SK-N-MC (cell line): Measurements from ENCODE around the gene CLHC1.

ENCODE experiments used
- EZH2 ChIP-seq: fragments of 200-600 bp; sonication (generic); IDR thresholded peaks from one replicate; pipeline ENCODE4 v1.6.1; 2017; ENCODE audit warnings: antibody characterized with exemption
- FOXP2 ChIP-seq: optimal IDR thresholded peaks from 2 replicates; pipeline ENCODE3; 2011; ENCODE audit warnings: mild to moderate bottlenecking, moderate library complexity; ENCODE audit not compliant: insufficient read depth; ENCODE audit errors: extremely low read length, control extremely low read depth
- POLR2AphosphoS5 ChIP-seq: IDR thresholded peaks from 2 replicates; pipeline ENCODE4 v1.6.1; 2012; ENCODE audit warnings: mild to moderate bottlenecking, low read depth, low read length, borderline replicate concordance

DNA sequence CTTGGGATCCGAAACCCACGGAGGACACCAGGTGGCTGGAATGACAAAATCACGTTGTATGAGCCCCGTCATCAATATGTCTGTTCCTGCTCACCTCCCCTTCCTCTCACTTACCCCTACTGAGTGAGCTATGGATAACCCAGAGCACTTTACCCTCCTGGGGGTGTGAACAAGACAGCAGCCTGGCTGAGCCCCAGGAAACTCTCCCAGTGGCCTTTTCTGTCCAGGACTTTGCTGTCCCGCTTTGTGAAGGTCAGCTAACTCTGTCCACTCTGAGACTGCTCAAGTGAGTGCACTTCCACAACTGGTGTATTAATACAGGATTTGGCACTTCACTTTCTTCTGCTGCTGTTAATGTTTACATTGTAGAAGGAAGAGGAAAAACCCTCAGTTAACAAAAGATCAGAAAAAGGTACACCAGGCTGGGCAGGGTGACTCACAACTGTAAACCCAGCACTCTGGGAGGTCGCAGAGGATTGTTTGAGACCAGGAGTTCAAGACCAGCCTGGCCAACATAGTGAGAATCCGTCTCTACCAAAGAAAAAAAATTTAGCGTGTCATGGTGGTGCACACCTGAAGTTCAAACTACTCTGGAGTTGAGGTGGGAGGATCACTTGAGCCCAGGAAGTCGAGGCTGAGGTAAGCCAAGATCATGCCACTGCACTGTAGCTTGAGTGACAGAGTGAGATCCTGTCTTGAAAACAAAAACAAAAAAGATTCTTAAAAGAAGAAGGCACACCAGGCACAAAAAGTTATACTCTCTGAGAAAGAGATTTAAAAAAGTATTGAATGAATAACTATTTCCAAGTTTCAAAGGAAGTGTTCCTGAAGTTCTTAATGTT lies 90.3 kb downstream of the CLHC1 start:
- TF ChIP-seq FOXP2, result no peak
- no peak for TF ChIP-seq POLR2AphosphoS5
- TF ChIP-seq EZH2, result no peak
